Vagina (tissue), 2 donors: ENCODE data around the gene KAZN. TPM values are rescaled to one million over a fixed set of nuclear protein-coding genes. Genes with fewer than 3 reads are reported as not detected.

Source experiments
- DNase-seq, 2 donors: peaks; one replicate each; pipeline ENCODE4 v3.0.0-alpha.2; 2017; ENCODE audit errors: extremely low spot score in 2 of 2
- H3K27ac ChIP-seq: fragments of 200-600 bp; sonication (generic); one replicate; pipeline ENCODE4 v1.5.1; 2019
- H3K27me3 ChIP-seq: fragments of 200-600 bp; sonication (generic); one replicate; pipeline ENCODE4 v1.5.1; 2019
- H3K36me3 ChIP-seq, 2 donors: fragments of 200-600 bp; sonication (generic); one replicate each; pipeline ENCODE4 v1.5.1; 2017 to 2019
- H3K4me1 ChIP-seq: fragments of 200-600 bp; sonication (generic); one replicate; pipeline ENCODE4 v1.5.1; 2019
- H3K4me3 ChIP-seq, 2 donors: fragments of 200-600 bp; sonication (generic); 1 replicate in 1 of 2; 2 replicates in 1 of 2; pipeline ENCODE4 v1.5.1; 2016 to 2019
- H3K9me3 ChIP-seq: fragments of 200-600 bp; sonication (generic); one replicate; pipeline ENCODE4 v1.5.1; 2019
- POLR2A ChIP-seq, 2 donors: fragments of 450-650 bp; IDR thresholded peaks; one replicate each; pipeline ENCODE4 v1.6.1; 2017; ENCODE audit warnings: antibody characterized with exemption in 2 of 2, mild to moderate bottlenecking in 2 of 2, moderate library complexity in 2 of 2
- POLR2AphosphoS5 ChIP-seq, 2 donors: sonication (generic); formaldehyde crosslinking; IDR thresholded peaks; one replicate each; pipeline ENCODE4 v1.9.0; 2017; ENCODE audit warnings: antibody characterized with exemption in 2 of 2, mild to moderate bottlenecking in 2 of 2, low read depth in 1 of 2; ENCODE audit not compliant: insufficient read depth in 1 of 2
- intact Hi-C: fragments of 100-400 bp; cut with DNase I; formaldehyde crosslinking; loops from one replicate; pipeline ENCODE4 v1.15.1; 2023
- total RNA-seq: library from RNA; depleted of rRNA; stranded (reverse); fragments of >200 nt; gene quantifications from one replicate; pipeline ENCODE4 v1.2.3, GENCODE V29; 2016
- TF ChIP-seq, protein P1 (sequence below), 3 experiments: fragments of 450-650 bp in 2 of 3; fragments of 200-600 bp in 1 of 3; sonication (generic) in 1 of 3; IDR thresholded peaks; one replicate each; pipeline ENCODE4 v1.5.1; 2017 to 2019; ENCODE audit warnings: antibody characterized with exemption in 3 of 3, mild to moderate bottlenecking in 2 of 3, moderate library complexity in 2 of 3

Gene KAZN
- total RNA-seq, 1 donor from 2014 or later: 29.5 TPM

DNA sequence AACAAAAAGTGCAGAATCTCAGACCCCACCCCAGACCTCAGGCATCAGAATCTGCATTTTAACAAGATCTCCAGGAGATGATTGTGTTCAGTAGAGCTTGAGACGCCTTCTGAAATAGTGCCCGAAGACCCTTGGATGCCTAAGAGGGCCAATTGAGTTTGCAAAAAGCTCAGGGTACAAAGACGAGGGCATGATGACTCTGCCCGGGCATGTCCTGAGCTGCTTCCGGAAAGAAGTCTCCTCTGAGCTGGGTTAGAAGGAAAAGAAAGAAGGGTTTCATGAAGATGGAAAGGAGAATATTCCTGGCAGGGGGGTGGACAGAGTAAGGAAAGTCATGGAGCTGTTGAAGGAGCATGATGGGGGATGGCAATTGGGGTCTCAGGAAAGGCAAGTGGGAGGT lies 308.9 kb downstream of the KAZN start:
- Histone ChIP-seq H3K27me3 (no peaks in the 10 kb centered on the region), H3K27ac (no peak overlapping the region), H3K4me3 (no peak overlapping the region), H3K36me3 (no peaks in the 10 kb centered on the region), H3K4me1 (peaks cover 39% of the 10 kb centered on the region), H3K9me3 (no peaks in the 10 kb centered on the region)
- intact Hi-C loops: no loop called here
- no peak for DNase-seq
- no peak for TF ChIP-seq POLR2A (IDR thresholded peaks at IDR 0.05)
- TF ChIP-seq POLR2AphosphoS5 (IDR thresholded peaks at IDR 0.05; ENCODE audit: insufficient read depth in 1 of 2, low read depth in 1 of 2): no peak
- TF ChIP-seq, protein P1, sequence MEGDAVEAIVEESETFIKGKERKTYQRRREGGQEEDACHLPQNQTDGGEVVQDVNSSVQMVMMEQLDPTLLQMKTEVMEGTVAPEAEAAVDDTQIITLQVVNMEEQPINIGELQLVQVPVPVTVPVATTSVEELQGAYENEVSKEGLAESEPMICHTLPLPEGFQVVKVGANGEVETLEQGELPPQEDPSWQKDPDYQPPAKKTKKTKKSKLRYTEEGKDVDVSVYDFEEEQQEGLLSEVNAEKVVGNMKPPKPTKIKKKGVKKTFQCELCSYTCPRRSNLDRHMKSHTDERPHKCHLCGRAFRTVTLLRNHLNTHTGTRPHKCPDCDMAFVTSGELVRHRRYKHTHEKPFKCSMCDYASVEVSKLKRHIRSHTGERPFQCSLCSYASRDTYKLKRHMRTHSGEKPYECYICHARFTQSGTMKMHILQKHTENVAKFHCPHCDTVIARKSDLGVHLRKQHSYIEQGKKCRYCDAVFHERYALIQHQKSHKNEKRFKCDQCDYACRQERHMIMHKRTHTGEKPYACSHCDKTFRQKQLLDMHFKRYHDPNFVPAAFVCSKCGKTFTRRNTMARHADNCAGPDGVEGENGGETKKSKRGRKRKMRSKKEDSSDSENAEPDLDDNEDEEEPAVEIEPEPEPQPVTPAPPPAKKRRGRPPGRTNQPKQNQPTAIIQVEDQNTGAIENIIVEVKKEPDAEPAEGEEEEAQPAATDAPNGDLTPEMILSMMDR (IDR thresholded peaks at IDR 0.05): no peak

DNA sequence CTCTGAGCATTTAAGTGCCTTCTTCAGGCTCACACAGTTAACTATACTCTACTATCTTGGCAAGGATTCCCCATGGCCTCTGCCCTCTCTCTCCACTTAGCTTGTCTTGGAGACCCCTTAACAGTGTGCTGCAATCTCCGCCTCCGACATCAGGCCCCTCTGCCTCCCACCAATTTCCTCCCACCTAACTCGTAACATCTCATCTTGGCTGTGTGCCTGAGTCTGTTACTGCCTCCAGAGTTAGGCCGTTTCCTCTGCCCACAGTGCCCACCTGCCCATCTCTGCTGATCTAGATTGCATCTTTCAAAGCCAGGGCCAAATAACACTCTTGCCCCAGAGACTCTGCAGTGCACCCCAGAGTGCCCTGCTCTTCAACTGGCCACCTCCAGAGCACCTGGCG lies 310.8 kb downstream of the KAZN start:
- peaks cover 56% of the 10 kb centered on the region for H3K4me1 ChIP-seq
- H3K27me3 ChIP-seq: no peaks in the 10 kb centered on the region
- intact Hi-C loops: no loop called here
- no peak for TF ChIP-seq POLR2A (IDR thresholded peaks at IDR 0.05)
- TF ChIP-seq, protein P1 (IDR thresholded peaks at IDR 0.05): no peak
- no peak for TF ChIP-seq POLR2AphosphoS5 (IDR thresholded peaks at IDR 0.05; ENCODE audit: insufficient read depth in 1 of 2, low read depth in 1 of 2)
- H3K9me3 ChIP-seq: no peaks in the 10 kb centered on the region
- no peak for DNase-seq
- no peak overlapping the region for H3K27ac ChIP-seq
- no peaks in the 10 kb centered on the region for H3K36me3 ChIP-seq
- no peak overlapping the region for H3K4me3 ChIP-seq

DNA sequence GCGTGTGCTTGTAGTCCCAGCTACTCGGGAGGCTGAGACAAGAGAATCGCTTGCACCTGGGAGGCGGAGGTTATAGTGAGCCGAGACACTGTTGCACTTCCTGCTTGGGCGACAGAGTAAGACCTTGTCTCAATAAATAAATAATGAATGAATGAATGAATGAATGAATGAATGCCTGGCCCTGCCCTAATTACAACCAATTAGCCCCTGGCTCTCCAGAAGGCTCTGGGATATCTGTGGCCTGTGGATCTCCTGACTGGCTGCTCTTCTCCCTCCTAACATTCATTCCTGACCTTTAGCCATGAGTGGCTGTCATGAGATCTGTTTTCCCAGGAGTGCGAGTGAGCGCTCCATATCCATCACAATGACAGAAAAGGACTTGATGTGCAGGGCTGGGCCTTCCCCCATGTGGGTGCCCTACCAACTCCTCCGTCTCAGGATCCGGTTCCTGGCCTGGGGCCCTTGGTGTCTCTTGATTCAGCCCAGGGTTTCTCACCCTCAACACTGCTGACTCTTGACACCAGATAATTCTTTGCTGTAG lies 311.5 kb downstream of the KAZN start:
- H3K4me3 ChIP-seq: no peak overlapping the region
- TF ChIP-seq POLR2AphosphoS5 (IDR thresholded peaks at IDR 0.05; ENCODE audit: insufficient read depth in 1 of 2, low read depth in 1 of 2): no peak
- TF ChIP-seq, protein P1 (IDR thresholded peaks at IDR 0.05): no peak
- TF ChIP-seq POLR2A (IDR thresholded peaks at IDR 0.05): no peak
- no peaks in the 10 kb centered on the region for H3K36me3 ChIP-seq
- H3K27ac ChIP-seq: peak overlapping the region; percentile 82
- no peaks in the 10 kb centered on the region for H3K27me3 ChIP-seq
- H3K9me3 ChIP-seq: no peaks in the 10 kb centered on the region
- peaks cover 57% of the 10 kb centered on the region for H3K4me1 ChIP-seq
- no peak for DNase-seq
- intact Hi-C loops: no loop called here

DNA sequence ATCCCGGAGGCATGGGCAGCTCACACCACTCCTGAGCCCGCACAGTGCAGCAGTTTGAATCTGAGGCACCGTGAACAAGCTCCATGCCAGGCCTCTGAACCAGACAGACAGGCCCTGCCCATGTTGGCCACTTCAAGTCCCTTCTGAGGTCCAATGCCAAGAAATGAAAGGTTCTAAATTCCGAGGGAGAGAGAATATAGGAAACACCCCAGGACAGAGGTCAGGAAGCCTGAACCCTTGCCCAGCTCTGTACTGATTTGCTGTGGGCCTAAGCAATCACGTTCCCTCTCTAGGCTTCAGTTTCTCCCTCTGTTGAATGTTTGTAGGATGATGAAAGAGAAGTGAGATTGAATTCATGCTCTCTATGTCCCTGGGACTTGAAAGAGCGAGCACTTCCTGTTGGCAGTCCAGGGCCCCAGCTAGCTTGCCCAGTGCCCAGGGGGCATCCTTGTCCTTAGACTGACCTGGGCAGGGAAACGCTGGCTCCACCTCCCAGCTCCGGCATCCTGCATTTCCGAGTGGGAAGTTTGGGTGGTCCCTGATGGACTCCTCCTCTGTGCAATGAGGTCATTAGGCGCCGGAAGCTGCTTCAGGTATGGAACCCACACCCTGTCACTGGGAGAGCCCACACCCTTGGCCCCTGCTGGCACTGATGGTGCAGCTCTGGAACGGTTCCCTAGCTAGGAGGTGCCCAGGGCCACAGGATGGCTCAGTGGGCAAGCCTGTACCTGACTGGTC lies 312.7 kb downstream of the KAZN start:
- TF ChIP-seq POLR2A (IDR thresholded peaks at IDR 0.05) (no peak), POLR2AphosphoS5 (IDR thresholded peaks at IDR 0.05; ENCODE audit: insufficient read depth in 1 of 2, low read depth in 1 of 2) (peak; percentile 10 to 34)
- peaks cover 62% of the 10 kb centered on the region for H3K4me1 ChIP-seq
- peak overlapping the region; percentile 82 for H3K27ac ChIP-seq
- DNase-seq: no peak
- no peaks in the 10 kb centered on the region for H3K36me3 ChIP-seq
- H3K27me3 ChIP-seq: no peaks in the 10 kb centered on the region
- intact Hi-C loops: no loop called here
- H3K9me3 ChIP-seq: no peaks in the 10 kb centered on the region
- H3K4me3 ChIP-seq: no peak overlapping the region

DNA sequence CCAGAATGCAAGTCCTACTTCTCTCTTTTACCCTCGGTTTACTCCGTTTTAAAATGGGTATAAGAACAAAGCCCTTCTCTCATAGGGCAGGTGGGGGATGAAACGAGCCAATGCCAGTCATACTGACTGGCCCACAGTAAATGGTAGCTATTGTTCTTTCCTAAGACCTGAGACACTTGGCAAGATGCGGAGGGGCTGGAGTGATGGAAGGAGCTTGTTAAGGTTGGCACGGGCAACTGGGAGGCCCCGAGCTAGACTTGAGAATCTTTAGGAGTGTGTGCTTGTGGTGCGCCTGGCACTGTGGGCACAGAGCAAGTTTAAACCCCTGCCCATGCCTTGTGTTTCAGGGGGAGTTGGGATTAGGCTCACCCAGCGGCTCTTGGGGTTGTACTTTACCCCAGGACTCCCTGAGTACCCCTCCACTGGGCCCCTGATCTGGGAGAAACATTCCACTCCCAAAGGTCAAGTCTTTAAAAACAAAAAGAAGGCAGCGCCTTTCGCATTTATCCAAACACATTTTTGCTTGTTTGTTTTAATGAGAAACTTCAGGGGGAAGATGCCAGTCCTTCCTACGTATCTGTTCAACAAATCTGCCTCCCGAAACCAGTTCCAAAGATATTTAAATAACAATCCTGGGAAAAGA lies 314.5 kb downstream of the KAZN start:
- H3K27me3 ChIP-seq: no peaks in the 10 kb centered on the region
- H3K4me1 ChIP-seq: peaks cover 48% of the 10 kb centered on the region
- peak overlapping the region; percentile 77 for H3K27ac ChIP-seq
- H3K4me3 ChIP-seq: no peak overlapping the region
- no peaks in the 10 kb centered on the region for H3K9me3 ChIP-seq
- TF ChIP-seq POLR2A (IDR thresholded peaks at IDR 0.05) (no peak), POLR2AphosphoS5 (IDR thresholded peaks at IDR 0.05; ENCODE audit: insufficient read depth in 1 of 2, low read depth in 1 of 2) (no peak)
- TF ChIP-seq, protein P1 (IDR thresholded peaks at IDR 0.05): no peak
- intact Hi-C loops: no loop called here
- DNase-seq: no peak
- H3K36me3 ChIP-seq: no peaks in the 10 kb centered on the region
